ENCODE results near the gene PDE1A.

GRCh38 chr2:182245963-182246362 is 180.9 kb downstream of the PDE1A start:
- TF ChIP-seq REST (IDR thresholded peaks at IDR 0.05; ENCODE audit: low read depth, low read length) = no peak
- TF ChIP-seq RFX5 (IDR thresholded peaks at IDR 0.05; ENCODE audit: low read depth, low read length) = no peak
- TF ChIP-seq POLR2A (IDR thresholded peaks at IDR 0.05; ENCODE audit: low read depth, low read length) = no peak

All from GM12878 (cell line).